Esophagus (tissue), 2 donors: ENCODE data around the gene IGF1R. TPM values are rescaled to one million over a fixed set of nuclear protein-coding genes. Genes with fewer than 3 reads are reported as not detected.

Experiments
- H3K27ac ChIP-seq, 2 donors: one replicate each; pipeline ENCODE4 v1.5.1; 2013; ENCODE audit warnings: low read depth in 2 of 2, mild to moderate bottlenecking in 2 of 2, inconsistent platforms in 1 of 2, low read length in 1 of 2, moderate library complexity in 1 of 2
- H3K27me3 ChIP-seq, 2 donors: one replicate each; pipeline ENCODE4 v1.6.1; 2013; ENCODE audit warnings: low read length in 2 of 2, control low read depth in 1 of 2, mild to moderate bottlenecking in 1 of 2; ENCODE audit not compliant: insufficient read depth in 2 of 2, control insufficient read depth in 1 of 2
- H3K36me3 ChIP-seq, 2 donors: one replicate each; pipeline ENCODE4 v1.6.1; 2013; ENCODE audit warnings: low read length in 1 of 2; ENCODE audit not compliant: control insufficient read depth in 2 of 2, insufficient read depth in 2 of 2
- H3K4me1 ChIP-seq, 2 donors: one replicate each; pipeline ENCODE4 v1.6.1; 2013; ENCODE audit warnings: low read length in 1 of 2; ENCODE audit not compliant: control insufficient read depth in 2 of 2, insufficient read depth in 2 of 2
- H3K4me3 ChIP-seq, 2 donors: one replicate each; pipeline ENCODE4 v1.5.1; 2013; ENCODE audit warnings: low read length in 2 of 2, mild to moderate bottlenecking in 2 of 2, low read depth in 1 of 2, moderate library complexity in 1 of 2
- H3K9me3 ChIP-seq, 2 donors: one replicate each; pipeline ENCODE4 v1.6.1; 2013; ENCODE audit warnings: mild to moderate bottlenecking in 2 of 2, low read depth in 1 of 2, low read length in 1 of 2, moderate library complexity in 1 of 2; ENCODE audit not compliant: control insufficient read depth in 2 of 2, insufficient read depth in 1 of 2
- WGBS, 2 donors: extraction: QIAGEN DNeasy Blood & Tissue Kit; methylation state at CpG; one replicate each; pipeline ENCODE4 v1.1.7; 2013; 5-methylcytosine and 5-hydroxymethylcytosine counted together
- polyA plus RNA-seq, 2 donors: library from polyadenylated mRNA; stranded (reverse); fragments of 200-250 nt; gene quantifications; one replicate each; pipeline ENCODE4 v1.2.3, GENCODE V29; 2013
- donor health status: healthy with polysubstance abuse.
- donor health status: Bipolar disorder and iron deficiency.

IGF1R gene
- polyA plus RNA-seq, 2 donors = 4.1 to 4.4 TPM

GRCh38 chr15:98655732-98656131, 7.4 kb downstream of the IGF1R start:
- no peaks in the 10 kb centered on the region for H3K27me3 ChIP-seq
- no peaks in the 10 kb centered on the region for H3K9me3 ChIP-seq
- H3K36me3 ChIP-seq = no peaks in the 10 kb centered on the region
- H3K4me1 ChIP-seq = no peaks in the 10 kb centered on the region
- H3K4me3 ChIP-seq = no peak overlapping the region
- H3K27ac ChIP-seq = no peak overlapping the region
- 88 to 90% methylated on average over 8 of the region's 8 CpGs for WGBS, 2 donors

GRCh38 chr15:98657721-98658120, 9.4 kb downstream of the IGF1R start:
- H3K27me3 ChIP-seq = no peaks in the 10 kb centered on the region
- H3K9me3 ChIP-seq = no peaks in the 10 kb centered on the region
- no peaks in the 10 kb centered on the region for H3K4me1 ChIP-seq
- no peaks in the 10 kb centered on the region for H3K36me3 ChIP-seq
- 50 to 61% methylated on average over 4 of the region's 4 CpGs for WGBS, 2 donors
- no peak overlapping the region for H3K27ac ChIP-seq
- no peak overlapping the region for H3K4me3 ChIP-seq

- Histone ChIP-seq H3K27ac (no peak overlapping the region), H3K27me3 (no peaks in the 10 kb centered on the region), H3K4me3 (no peak overlapping the region), H3K4me1 (peaks cover 0 to 3% of the 10 kb centered on the region in 2 donors), H3K36me3 (no peaks in the 10 kb centered on the region), H3K9me3 (no peaks in the 10 kb centered on the region)
- 36 to 44% methylated on average over 7 of the region's 7 CpGs for WGBS, 2 donors
These were observed 10.7 kb downstream of the IGF1R start for GRCh38 chr15:98658831-98659699.

- peaks cover 0 to 3% of the 10 kb centered on the region in 2 donors for H3K4me1 ChIP-seq
- no peak overlapping the region for H3K27ac ChIP-seq
These were observed 11.7 kb downstream of the IGF1R start for GRCh38 chr15:98660055-98660454.

GRCh38 chr15:98663045-98663444, 14.7 kb downstream of the IGF1R start:
- 68 to 72% methylated on average over 6 of the region's 6 CpGs for WGBS, 2 donors
- H3K4me3 ChIP-seq = no peak overlapping the region
- H3K36me3 ChIP-seq = no peaks in the 10 kb centered on the region
- H3K27me3 ChIP-seq = no peaks in the 10 kb centered on the region
- H3K4me1 ChIP-seq = peaks cover 2 to 9% of the 10 kb centered on the region in 2 donors
- no peak overlapping the region for H3K27ac ChIP-seq
- H3K9me3 ChIP-seq = no peaks in the 10 kb centered on the region

More at GRCh38 chr15:98660055-98660454, 11.7 kb downstream of the IGF1R start:
- no peaks in the 10 kb centered on the region for H3K9me3 ChIP-seq
- no peaks in the 10 kb centered on the region for H3K27me3 ChIP-seq
- H3K36me3 ChIP-seq = no peaks in the 10 kb centered on the region
- H3K4me3 ChIP-seq = no peak overlapping the region
- 62 to 65% methylated on average over 3 of the region's 3 CpGs for WGBS, 2 donors

GRCh38 chr15:98663606-98664005, 15.3 kb downstream of the IGF1R start:
- WGBS, 2 donors = 62 to 67% methylated on average over 8 of the region's 8 CpGs
- Histone ChIP-seq H3K9me3 (no peaks in the 10 kb centered on the region), H3K4me1 (peaks cover 2 to 10% of the 10 kb centered on the region in 2 donors), H3K36me3 (no peaks in the 10 kb centered on the region), H3K4me3 (no peak overlapping the region), H3K27me3 (no peaks in the 10 kb centered on the region), H3K27ac (no peak overlapping the region)

GRCh38 chr15:98666441-98666840, 18.1 kb downstream of the IGF1R start:
- H3K4me1 ChIP-seq = peaks cover 6 to 21% of the 10 kb centered on the region in 2 donors

GRCh38 chr15:98666841-98667240, 18.5 kb downstream of the IGF1R start:
- Histone ChIP-seq H3K9me3 (no peaks in the 10 kb centered on the region), H3K4me1 (peaks cover 6 to 21% of the 10 kb centered on the region in 2 donors), H3K36me3 (no peaks in the 10 kb centered on the region), H3K27me3 (no peaks in the 10 kb centered on the region), H3K4me3 (no peak overlapping the region), H3K27ac (no peak overlapping the region)
- 76 to 79% methylated on average over 7 of the region's 7 CpGs for WGBS, 2 donors

More at GRCh38 chr15:98666441-98666840, 18.1 kb downstream of the IGF1R start:
- Histone ChIP-seq H3K4me3 (no peak overlapping the region), H3K27me3 (no peaks in the 10 kb centered on the region), H3K36me3 (no peaks in the 10 kb centered on the region), H3K27ac (no peak overlapping the region), H3K9me3 (no peaks in the 10 kb centered on the region)
- 94% methylated on average over 6 of the region's 6 CpGs for WGBS, 2 donors

- Histone ChIP-seq H3K36me3 (no peaks in the 10 kb centered on the region), H3K9me3 (no peaks in the 10 kb centered on the region), H3K4me1 (peaks cover 6 to 21% of the 10 kb centered on the region in 2 donors), H3K27me3 (no peaks in the 10 kb centered on the region), H3K27ac (peak overlapping the region; percentile 56 to 65), H3K4me3 (peak overlapping the region; percentile 9 to 37)
- 55 to 70% methylated on average over 13 of the region's 13 CpGs for WGBS, 2 donors
These were observed 19.3 kb downstream of the IGF1R start for GRCh38 chr15:98667521-98668179.
